Ovary (tissue), 3 donors: ENCODE results near the gene CACNA1C.

Experiments
- CTCF ChIP-seq, 3 donors: fragments of 450-650 bp in 2 of 3; fragments of 200-600 bp in 1 of 3; IDR thresholded peaks; one replicate each; pipeline versions ENCODE4 v1.5.1 to v1.8.0; 2016 to 2022; ENCODE audit warnings: antibody characterized with exemption in 3 of 3, mild to moderate bottlenecking in 1 of 3
- POLR2A ChIP-seq: fragments of 450-650 bp; IDR thresholded peaks from one replicate; pipeline ENCODE4 v1.6.1; 2017; ENCODE audit warnings: antibody characterized with exemption, mild to moderate bottlenecking, moderate library complexity
- donor health status: DM: no; HTN: no; CAD: no.

DNA sequence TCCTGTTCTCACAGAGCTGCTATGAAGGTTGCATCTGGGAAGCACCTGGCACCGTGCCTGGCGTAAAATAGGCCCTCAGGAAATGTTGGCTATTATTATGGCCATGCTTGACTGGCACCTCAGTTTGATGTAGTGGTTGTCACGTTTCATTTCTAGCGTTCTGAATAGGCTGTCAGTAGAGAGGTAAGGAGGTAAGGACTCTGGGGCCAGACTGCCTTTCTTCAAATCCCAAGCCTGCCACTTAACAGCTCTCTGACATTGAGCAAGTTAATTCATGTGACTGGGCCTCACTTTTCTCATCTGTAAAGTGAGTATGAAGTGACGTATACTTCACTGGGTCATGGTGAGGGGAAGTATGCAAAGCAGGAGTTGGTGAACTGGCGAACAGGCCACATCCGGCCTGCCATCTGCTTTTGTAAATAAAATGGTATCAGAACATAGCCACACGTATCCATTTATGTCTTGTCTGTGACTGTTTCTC lies 196.2 kb downstream of the CACNA1C start:
- TF ChIP-seq CTCF (IDR thresholded peaks at IDR 0.05) (no peak), POLR2A (no peak)
